ENCODE results near the gene CIART. TPM values are rescaled to one million over a fixed set of nuclear protein-coding genes. Genes with fewer than 3 reads are reported as not detected.

Gene CIART
- total and polyA plus RNA-seq, 10 of the 15 experiments (the other 5 are each of a cell fraction or from before 2014, with no cell fraction given), result 0.44 to 1.4 (median 0.67) TPM

- TF ChIP-seq EGR1 (IDR thresholded peaks at IDR 0.05; ENCODE audit: borderline replicate concordance in 1 of 2, low read depth in 2 of 2, low read length in 2 of 2), result peak in 1 of 2 experiments; percentile 93; a peak in 2 of 3 replicates
- 0 out of 2 replicates have a peak, but pooled peaks have one; percentile 19 for TF ChIP-seq NKRF (conservative IDR thresholded peaks at IDR 0.05)
Observed at GRCh38 chr1:150233359-150234308, 48.7 kb upstream of the CIART start (continued).

- intact Hi-C loops (cut with micrococcal nuclease; ENCODE audit: unreplicated experiment) (loop anchor here (10.0 kb wide), 1 partner anchor 131 kb away; the partner anchor contains the start of gene RPRD2), in situ Hi-C loops (cut with MboI) (no loop called here)
- Histone ChIP-seq H2AFZ (ENCODE audit: control insufficient read depth, low read depth, low read length) (peak overlapping the region; percentile 65), H3K27me3 (replicated peaks in 1 of 2; ENCODE audit: control insufficient read depth in 2 of 2, insufficient read depth in 2 of 2, low read length in 1 of 2) (no peaks in the 10 kb centered on the region), H3K4me3 (peak overlapping the region; percentile 87), H3K36me3 (ENCODE audit: control insufficient read depth in 2 of 2, insufficient read depth in 2 of 2, low read length in 1 of 2) (peaks cover 0 to 9% of the 10 kb centered on the region in 2 experiments; a peak in 1 of 4 replicates), H4K20me1 (ENCODE audit: control insufficient read depth, insufficient read depth) (no peaks in the 10 kb centered on the region), H3K4me1 (ENCODE audit: control insufficient read depth, insufficient read depth, low read length) (no peaks in the 10 kb centered on the region), H3K9me3 (replicated peaks; ENCODE audit: control insufficient read depth, insufficient read depth, low read length) (no peaks in the 10 kb centered on the region), H3K4me2 (ENCODE audit: control insufficient read depth, insufficient read depth) (peak overlapping the region; percentile 56; the same call in 1 of the 2 replicates), H3K27ac (ENCODE audit: control insufficient read depth, insufficient read depth) (peak overlapping the region; percentile 99), H3K9ac (ENCODE audit: control insufficient read depth, insufficient read depth, low read length) (peak overlapping the region; percentile 100), H3K79me2 (ENCODE audit: control insufficient read depth, insufficient read depth, low read length) (peaks cover 57% of the 10 kb centered on the region)
- FAIRE-seq, result no peak
- SMC1A ChIA-PET (ENCODE audit: uncharacterized antibody, unreplicated experiment), result interaction anchor here (1.0 to 1.8 kb wide), 5 partner anchors 12 to 166 kb away, joined by 3 to 11 read pairs (median 4); partner anchors contain the start of gene VPS45
- DNase-seq (ENCODE audit: low read depth, low spot score), result no peak
- BruUV-seq (replicated peaks), result no TSS peak
- ATAC-seq, result no peak
- POLR2A ChIA-PET, result interaction anchor here (0.7 to 2.4 kb wide), 11 partner anchors 9 to 579 kb away, joined by 3 to 11 read pairs (median 4); a partner anchor contains a TSS
- under 1% methylated on average over 8 of the region's 9 CpGs for WGBS (ENCODE audit: insufficient coverage, insufficient replicate concordance, low lambda C conversion rate, missing lambda C conversion rate)
- CTCF ChIA-PET, result interaction anchor here (1.5 to 1.9 kb wide), 3 partner anchors 47 to 73 kb away, joined by 4 to 7 read pairs (median 6); no protein-coding TSS in a partner anchor
- 0 out of 2 replicates have a peak, but pooled peaks have one; percentile 22 for TF ChIP-seq MYB (IDR thresholded peaks at IDR 0.05; ENCODE audit: borderline replicate concordance, low read depth, low read length)
- TF ChIP-seq PRDM15 (CRISPR knock-in tag; IDR thresholded peaks at IDR 0.05), result no peak
- TF ChIP-seq RELB (IDR thresholded peaks at IDR 0.05; ENCODE audit: low read depth), result no peak
- TF ChIP-seq MLLT1 (IDR thresholded peaks at IDR 0.05), result 0 out of 2 replicates have a peak, but pooled peaks have one; percentile 87
- peak; percentile 77; the same call in 1 of the 2 replicates for TF ChIP-seq ZNF384 (IDR thresholded peaks at IDR 0.05; ENCODE audit: borderline replicate concordance, low read depth, low read length)
- RAD21 ChIA-PET (ENCODE audit: unreplicated experiment), result interaction anchor here (0.9 to 1.6 kb wide), 6 partner anchors 10 to 166 kb away, joined by 3 to 6 read pairs (median 4); partner anchors contain the start of gene VPS45
Observed at GRCh38 chr1:150234309-150234565, 48.1 kb upstream of the CIART start.
